Gastrocnemius medialis (tissue), 4 donors: ENCODE measurements around the gene CABP5. TPM values are rescaled to one million over a fixed set of nuclear protein-coding genes. Genes with fewer than 3 reads are reported as not detected.

ENCODE experiments used
- ATAC-seq, 2 donors: fragments of 150-250 bp; one replicate each; pipeline ENCODE4 v1.9.1; 2016
- DNase-seq, 2 donors: peaks; one replicate each; pipeline ENCODE4 v3.0.0-alpha.2; 2019
- H3K27ac ChIP-seq, 4 donors: fragments of 200-600 bp; sonication (generic); 1 replicate in 1 of 4; 2 replicates in 3 of 4; pipeline ENCODE4 v1.5.1; 2016 to 2018; ENCODE audit warnings: mild to moderate bottlenecking in 2 of 4, moderate library complexity in 1 of 4
- H3K27me3 ChIP-seq, 3 donors: fragments of 200-600 bp; sonication (generic) in 2 of 3; 1 replicate in 1 of 3; 2 replicates in 2 of 3; pipeline versions ENCODE4 v1.5.1 to v1.6.0; 2016 to 2019; ENCODE audit warnings: mild to moderate bottlenecking in 1 of 3, moderate library complexity in 1 of 3
- H3K36me3 ChIP-seq, 2 donors: fragments of 200-600 bp; sonication (generic) in 1 of 2; one replicate each; pipeline ENCODE4 v1.5.1; 2017 to 2018
- H3K4me1 ChIP-seq, 2 donors: fragments of 200-600 bp; sonication (generic) in 1 of 2; one replicate each; pipeline ENCODE4 v1.5.1; 2016 to 2017; ENCODE audit warnings: mild to moderate bottlenecking in 2 of 2
- H3K4me3 ChIP-seq, 4 donors: fragments of 200-600 bp; sonication (generic) in 3 of 4; 1 replicate in 1 of 4; 2 replicates in 3 of 4; pipeline ENCODE4 v1.5.1; 2016 to 2019; ENCODE audit warnings: mild to moderate bottlenecking in 2 of 4
- H3K9me3 ChIP-seq, 3 donors: fragments of 200-600 bp; sonication (generic) in 2 of 3; 1 replicate in 1 of 3; 2 replicates in 2 of 3; pipeline ENCODE4 v1.5.1; 2016 to 2019
- CTCF ChIP-seq, 5 experiments: fragments of 450-650 bp in 3 of 5; fragments of 200-600 bp in 2 of 5; sonication (generic) in 2 of 5; IDR thresholded peaks in 4 of 5; conservative IDR thresholded peaks in 1 of 5; 1 replicate in 4 of 5; 2 replicates in 1 of 5; pipeline ENCODE4 v1.5.1; 2016 to 2019; ENCODE audit warnings: antibody characterized with exemption in 5 of 5, mild to moderate bottlenecking in 3 of 5, moderate library complexity in 3 of 5
- POLR2A ChIP-seq, 2 donors: fragments of 450-650 bp; IDR thresholded peaks; one replicate each; pipeline ENCODE4 v1.6.1; 2017; ENCODE audit warnings: antibody characterized with exemption in 2 of 2, mild to moderate bottlenecking in 2 of 2, moderate library complexity in 2 of 2
- in situ Hi-C, 4 donors: fragments of 200-750 bp; cut with MboI; loops; one replicate each; pipeline versions ENCODE4 v1.15.0 to v1.8.0; 2017; ENCODE audit warnings: low sequenced_read_pairs in 4 of 4
- intact Hi-C: fragments of 100-400 bp; cut with DNase I; formaldehyde crosslinking; loops from one replicate; pipeline ENCODE4 v1.15.1; 2023; ENCODE audit warnings: low total_unique reads
- total RNA-seq, 4 donors: library from RNA; depleted of rRNA; stranded (reverse); fragments of >200 nt; gene quantifications; one replicate each; pipeline versions ENCODE4 v1.1.0 to v1.2.3, GENCODE V29; 2016

Gene CABP5
- total RNA-seq, 4 donors from 2014 or later, result not detected

GRCh38 chr19:48006762-48007161 is 37.1 kb downstream of the CABP5 start:
- no peak for TF ChIP-seq CTCF (IDR thresholded peaks at IDR 0.05 in 4 of 5, conservative IDR thresholded peaks at IDR 0.05 in 1 of 5)
- no peak for TF ChIP-seq POLR2A (IDR thresholded peaks at IDR 0.05)
- Histone ChIP-seq H3K27me3 (no peaks in the 10 kb centered on the region), H3K27ac (no peak overlapping the region), H3K4me1 (no peaks in the 10 kb centered on the region), H3K4me3 (no peak overlapping the region), H3K9me3 (no peaks in the 10 kb centered on the region), H3K36me3 (no peaks in the 10 kb centered on the region)
- DNase-seq (no peak), ATAC-seq (no peak)
- intact Hi-C loops (no loop called here), in situ Hi-C loops (no loop called here)

GRCh38 chr19:48004236-48004635 is 39.6 kb downstream of the CABP5 start:
- H3K4me3 ChIP-seq, result no peak overlapping the region
- no peak for ATAC-seq
- TF ChIP-seq POLR2A (IDR thresholded peaks at IDR 0.05), result no peak
- no peak for TF ChIP-seq CTCF (IDR thresholded peaks at IDR 0.05 in 4 of 5, conservative IDR thresholded peaks at IDR 0.05 in 1 of 5)

GRCh38 chr19:48000846-48001245 is 43.0 kb downstream of the CABP5 start:
- in situ Hi-C loops (no loop called here), intact Hi-C loops (no loop called here)
- Histone ChIP-seq H3K4me1 (no peaks in the 10 kb centered on the region), H3K27me3 (no peaks in the 10 kb centered on the region), H3K4me3 (no peak overlapping the region), H3K36me3 (no peaks in the 10 kb centered on the region), H3K27ac (no peak overlapping the region), H3K9me3 (no peaks in the 10 kb centered on the region)
- DNase-seq (no peak), ATAC-seq (no peak)
- TF ChIP-seq CTCF (IDR thresholded peaks at IDR 0.05 in 4 of 5, conservative IDR thresholded peaks at IDR 0.05 in 1 of 5) (no peak), POLR2A (IDR thresholded peaks at IDR 0.05) (no peak)

More at GRCh38 chr19:48004236-48004635, 39.6 kb downstream of the CABP5 start:
- no peaks in the 10 kb centered on the region for H3K27me3 ChIP-seq
- H3K27ac ChIP-seq, result no peak overlapping the region
- no peaks in the 10 kb centered on the region for H3K36me3 ChIP-seq
- H3K4me1 ChIP-seq, result no peaks in the 10 kb centered on the region
- in situ Hi-C loops (no loop called here), intact Hi-C loops (no loop called here)
- H3K9me3 ChIP-seq, result no peaks in the 10 kb centered on the region
- DNase-seq, result no peak

GRCh38 chr19:47998800-47999199 is 45.1 kb downstream of the CABP5 start:
- Histone ChIP-seq H3K27me3 (peaks cover 0 to 3% (median 2%) of the 10 kb centered on the region in 3 donors), H3K36me3 (no peaks in the 10 kb centered on the region), H3K4me3 (no peak overlapping the region), H3K27ac (no peak overlapping the region), H3K4me1 (no peaks in the 10 kb centered on the region), H3K9me3 (no peaks in the 10 kb centered on the region)
- no peak for DNase-seq
- in situ Hi-C loops (loop anchor here in 1 of 4 donors (25.0 kb wide), 1 partner anchor 136 kb away; the partner anchor contains the start of gene TPRX2), intact Hi-C loops (no loop called here)
- ATAC-seq, result no peak
- TF ChIP-seq CTCF (IDR thresholded peaks at IDR 0.05 in 4 of 5, conservative IDR thresholded peaks at IDR 0.05 in 1 of 5), result no peak
- no peak for TF ChIP-seq POLR2A (IDR thresholded peaks at IDR 0.05)

GRCh38 chr19:47996230-47996727 is 47.6 kb downstream of the CABP5 start:
- no peak for TF ChIP-seq CTCF (IDR thresholded peaks at IDR 0.05 in 4 of 5, conservative IDR thresholded peaks at IDR 0.05 in 1 of 5)
- TF ChIP-seq POLR2A (IDR thresholded peaks at IDR 0.05), result no peak
- ATAC-seq (no peak), DNase-seq (no peak)
- intact Hi-C loops, result no loop called here
- no peak overlapping the region for H3K27ac ChIP-seq
- in situ Hi-C loops, result loop anchor here in 1 of 4 donors (25.0 kb wide), 1 partner anchor 134 kb away; the partner anchor contains the start of gene TPRX2
- H3K9me3 ChIP-seq, result no peaks in the 10 kb centered on the region
- H3K27me3 ChIP-seq, result peaks cover 0 to 5% (median 3%) of the 10 kb centered on the region in 3 donors
- H3K36me3 ChIP-seq, result no peaks in the 10 kb centered on the region
- H3K4me1 ChIP-seq, result no peaks in the 10 kb centered on the region
- no peak overlapping the region for H3K4me3 ChIP-seq
